C4-2B (cell line): ENCODE results near the gene GMFB.

Experiments
- ZFX ChIP-seq: fragments of 450-650 bp; IDR thresholded peaks from 2 replicates; pipeline ENCODE4 v1.6.1; 2017
- TF ChIP-seq, protein P1 (sequence below): fragments of 450-650 bp; conservative IDR thresholded peaks from 2 replicates; pipeline ENCODE4 v1.5.1; 2017; ENCODE audit warnings: mild to moderate bottlenecking

DNA sequence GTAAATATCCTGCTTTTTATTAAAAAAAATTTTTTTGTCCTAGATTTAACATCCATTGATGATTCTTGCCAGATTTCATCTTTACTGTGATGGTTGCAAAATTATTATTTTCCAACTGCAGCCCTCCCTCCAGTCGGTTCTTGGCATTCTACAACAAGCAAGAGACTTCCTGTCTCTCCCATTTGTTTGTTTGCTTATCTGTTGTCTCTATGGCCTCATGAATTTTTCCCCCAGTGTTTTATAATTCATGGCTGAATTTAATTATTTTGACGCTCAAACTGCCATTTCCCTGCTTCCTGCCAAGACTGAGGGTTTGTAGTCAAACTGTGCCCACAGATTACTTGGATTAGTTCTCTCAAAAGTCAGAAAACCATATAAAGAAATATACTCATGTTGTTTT is 46.9 kb upstream of the GMFB start:
- TF ChIP-seq, protein P1, sequence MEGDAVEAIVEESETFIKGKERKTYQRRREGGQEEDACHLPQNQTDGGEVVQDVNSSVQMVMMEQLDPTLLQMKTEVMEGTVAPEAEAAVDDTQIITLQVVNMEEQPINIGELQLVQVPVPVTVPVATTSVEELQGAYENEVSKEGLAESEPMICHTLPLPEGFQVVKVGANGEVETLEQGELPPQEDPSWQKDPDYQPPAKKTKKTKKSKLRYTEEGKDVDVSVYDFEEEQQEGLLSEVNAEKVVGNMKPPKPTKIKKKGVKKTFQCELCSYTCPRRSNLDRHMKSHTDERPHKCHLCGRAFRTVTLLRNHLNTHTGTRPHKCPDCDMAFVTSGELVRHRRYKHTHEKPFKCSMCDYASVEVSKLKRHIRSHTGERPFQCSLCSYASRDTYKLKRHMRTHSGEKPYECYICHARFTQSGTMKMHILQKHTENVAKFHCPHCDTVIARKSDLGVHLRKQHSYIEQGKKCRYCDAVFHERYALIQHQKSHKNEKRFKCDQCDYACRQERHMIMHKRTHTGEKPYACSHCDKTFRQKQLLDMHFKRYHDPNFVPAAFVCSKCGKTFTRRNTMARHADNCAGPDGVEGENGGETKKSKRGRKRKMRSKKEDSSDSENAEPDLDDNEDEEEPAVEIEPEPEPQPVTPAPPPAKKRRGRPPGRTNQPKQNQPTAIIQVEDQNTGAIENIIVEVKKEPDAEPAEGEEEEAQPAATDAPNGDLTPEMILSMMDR = no peak
- no peak for TF ChIP-seq ZFX
